HG03378 (cell line): ENCODE results near the gene MCCD1.
"Not testable (repeated sequence)": the region's sequence is repeated elsewhere in the genome, so short reads cannot be mapped to it uniquely, and the experiment has no call there.

Source experiments
- ATAC-seq: cut with Tn5 transposase; IDR thresholded peaks from one replicate; pipeline ENCODE4 v1.9.1; 2021; ENCODE audit warnings: mild to moderate bottlenecking, moderate library complexity; ENCODE audit not compliant: unreplicated experiment

The MCCD1 gene

DNA sequence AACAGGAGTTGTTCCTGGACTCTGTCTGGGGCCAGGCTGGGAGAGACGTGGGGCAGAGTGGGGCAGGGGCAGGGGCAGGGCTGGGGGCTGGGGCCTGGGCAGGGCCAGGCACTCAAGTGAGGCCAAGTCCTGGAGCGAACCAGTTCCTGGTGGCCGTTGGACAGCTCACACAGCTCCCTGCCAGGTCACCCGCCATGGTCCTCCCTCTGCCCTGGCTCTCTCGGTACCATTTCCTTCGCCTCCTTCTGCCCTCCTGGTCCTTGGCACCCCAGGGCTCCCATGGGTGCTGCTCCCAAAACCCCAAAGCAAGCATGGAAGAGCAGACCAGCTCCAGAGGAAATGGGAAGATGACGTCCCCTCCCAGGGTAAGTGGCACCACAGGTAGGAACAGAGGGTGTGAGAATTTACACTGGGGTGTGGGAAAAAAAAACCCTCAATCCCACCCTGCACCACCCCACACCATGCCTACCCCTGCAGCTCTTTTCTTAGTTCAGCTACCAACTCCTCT, at the start of gene MCCD1:
Gene MCCD1, plus strand, starts transcription at position 142 of the 508 bp plus-strand sequence. Its CDS starts 53 bp downstream, at position 195.
- no peak for ATAC-seq

DNA sequence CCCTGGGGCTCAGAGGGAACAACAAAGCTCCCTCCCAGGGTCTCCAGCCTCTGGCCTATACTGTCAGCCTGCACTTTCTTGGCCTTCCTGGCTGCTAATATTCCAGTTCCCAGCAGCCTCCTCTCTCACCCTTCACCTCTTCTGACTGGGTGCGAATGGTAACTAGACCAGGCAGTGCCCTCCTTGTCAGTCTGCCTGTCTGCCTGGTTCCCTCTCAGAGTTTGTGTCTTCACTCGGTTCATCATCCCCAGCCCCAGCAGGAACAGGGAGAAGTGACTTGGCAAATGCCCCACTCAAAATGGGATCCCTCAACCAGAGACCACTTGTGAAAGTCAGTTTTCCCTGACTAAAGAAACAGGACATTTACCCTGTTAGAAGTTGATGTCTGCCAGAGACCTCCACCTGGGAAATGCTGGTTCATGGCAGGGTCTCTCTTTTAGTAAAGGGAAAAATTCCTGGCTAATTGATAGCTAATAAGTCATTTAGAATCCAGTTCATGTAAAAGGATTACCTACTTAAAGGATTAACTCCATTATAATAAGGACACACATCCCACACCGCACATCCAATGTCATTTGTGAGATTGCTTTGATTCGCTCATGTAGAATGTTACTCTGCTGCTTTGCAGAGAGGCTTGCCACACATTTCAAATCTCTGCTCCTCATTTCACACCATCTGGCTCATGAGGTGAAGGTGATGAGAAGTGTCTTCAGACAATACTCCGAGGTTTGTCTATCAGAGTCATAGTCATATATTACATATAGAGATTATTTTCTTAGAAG, 49.4 kb upstream of the MCCD1 start:
- no peak for ATAC-seq

GRCh38 chr6:31479933-31480535, 48.7 kb upstream of the MCCD1 start:
- no peak for ATAC-seq

GRCh38 chr6:31480574-31480973, 48.2 kb upstream of the MCCD1 start:
- ATAC-seq: no peak

DNA sequence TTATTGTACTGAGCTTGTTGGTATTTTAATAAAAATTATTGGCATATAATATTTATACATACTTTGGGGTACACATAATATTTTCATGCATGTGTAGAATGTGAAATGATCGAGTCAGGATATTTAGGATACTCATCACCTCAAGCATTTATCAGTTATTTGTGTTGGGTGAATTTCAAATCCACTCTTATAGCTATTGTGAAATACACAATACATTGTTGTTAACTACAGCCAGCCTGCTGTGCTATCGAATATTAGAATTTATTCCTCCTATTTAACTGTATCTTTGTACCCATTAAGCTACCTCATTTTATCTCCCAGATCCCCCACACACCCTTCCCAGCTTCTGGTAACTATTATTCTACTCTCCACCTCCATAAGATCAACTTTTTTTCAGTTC, 45.4 kb upstream of the MCCD1 start:
- ATAC-seq: no peak

- ATAC-seq: no peak
Measured at GRCh38 chr6:31485055-31485454, 43.7 kb upstream of the MCCD1 start.

DNA sequence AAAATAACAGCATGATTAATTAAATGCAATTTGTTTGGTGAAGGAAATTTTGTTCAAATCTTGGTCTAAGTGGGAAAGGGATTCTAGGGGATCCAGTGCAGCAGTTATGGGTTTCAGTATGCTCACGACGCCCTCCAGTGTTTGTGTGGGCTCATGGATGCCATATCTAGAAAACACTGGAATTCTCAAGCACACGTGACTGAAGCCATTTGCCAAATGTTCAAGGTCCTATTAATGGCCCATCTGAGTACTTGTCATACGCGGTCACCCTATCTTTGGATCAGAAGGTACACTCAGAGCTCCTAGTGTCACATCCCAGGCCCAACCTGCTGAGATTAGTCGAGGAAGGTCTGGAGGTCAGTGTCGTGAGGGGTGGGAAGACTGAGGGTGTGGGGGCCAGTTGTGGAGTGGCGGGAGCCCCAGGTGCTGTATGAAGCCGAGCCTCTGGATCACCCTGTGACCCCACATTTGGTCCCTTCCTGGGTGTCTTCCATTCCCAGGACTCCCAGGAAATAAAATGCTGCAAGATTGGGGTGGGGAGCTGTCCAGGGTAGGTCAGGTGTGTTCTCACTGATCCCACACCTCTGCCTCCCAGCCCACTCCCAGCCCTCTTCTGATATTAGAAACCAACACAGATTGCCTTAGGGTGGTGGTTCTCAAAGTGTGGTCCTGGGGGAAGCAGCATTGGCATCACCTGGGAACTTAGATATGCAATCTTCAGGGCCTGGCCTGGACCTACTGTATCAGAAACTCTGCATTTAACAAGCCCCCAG, 42.5 kb upstream of the MCCD1 start:
- not testable (repeated sequence) for ATAC-seq

- not testable (repeated sequence) for ATAC-seq
Measured at GRCh38 chr6:31487674-31488073, 41.1 kb upstream of the MCCD1 start.

DNA sequence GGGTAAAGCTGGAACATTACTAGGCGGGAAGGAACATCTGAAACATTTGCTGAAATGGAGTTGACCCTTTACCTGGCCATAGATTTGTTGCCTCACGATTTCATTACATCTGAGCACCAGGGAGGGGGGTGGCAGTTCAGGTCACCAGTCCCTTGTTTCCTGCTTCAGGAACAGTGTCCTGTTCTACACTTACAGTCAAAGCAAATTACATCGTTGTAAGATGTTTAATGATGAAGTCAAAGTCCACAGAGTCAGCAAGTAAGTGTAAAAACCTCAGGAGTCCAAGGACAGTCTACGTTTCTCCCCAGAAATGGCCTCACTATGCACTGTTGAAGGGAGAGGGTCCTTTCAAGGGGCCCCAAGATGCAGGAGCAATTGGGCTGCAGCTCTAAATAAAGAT, 39.7 kb upstream of the MCCD1 start:
- ATAC-seq: no peak

GRCh38 chr6:31490115-31490873, 38.5 kb upstream of the MCCD1 start:
- ATAC-seq: no peak

GRCh38 chr6:31493550-31493874, 35.2 kb upstream of the MCCD1 start:
- not testable (repeated sequence) for ATAC-seq

- no peak for ATAC-seq
Measured at GRCh38 chr6:31493875-31494694, 34.7 kb upstream of the MCCD1 start.

DNA sequence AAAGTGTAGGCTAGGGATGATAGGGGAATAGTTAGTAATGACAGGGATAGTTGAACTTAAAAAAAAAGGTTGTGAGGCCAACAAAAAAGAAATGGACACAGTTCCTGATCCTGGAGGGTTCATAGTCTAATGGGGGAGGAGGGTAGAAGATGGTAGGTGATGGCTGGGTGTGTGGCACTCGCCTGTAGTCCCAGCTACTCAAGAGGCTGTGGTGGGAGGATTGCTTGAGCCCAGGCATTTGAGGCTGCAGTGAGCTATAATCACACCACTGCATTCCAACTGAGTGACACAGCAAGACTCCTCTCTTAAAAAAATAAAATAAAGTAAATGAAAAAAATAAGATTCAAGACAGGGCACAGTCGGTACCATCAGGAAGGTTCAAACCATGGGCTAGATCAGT, 33.2 kb upstream of the MCCD1 start:
- ATAC-seq: no peak

- ATAC-seq: not testable (repeated sequence)
Measured at GRCh38 chr6:31496826-31497225, 31.9 kb upstream of the MCCD1 start.

DNA sequence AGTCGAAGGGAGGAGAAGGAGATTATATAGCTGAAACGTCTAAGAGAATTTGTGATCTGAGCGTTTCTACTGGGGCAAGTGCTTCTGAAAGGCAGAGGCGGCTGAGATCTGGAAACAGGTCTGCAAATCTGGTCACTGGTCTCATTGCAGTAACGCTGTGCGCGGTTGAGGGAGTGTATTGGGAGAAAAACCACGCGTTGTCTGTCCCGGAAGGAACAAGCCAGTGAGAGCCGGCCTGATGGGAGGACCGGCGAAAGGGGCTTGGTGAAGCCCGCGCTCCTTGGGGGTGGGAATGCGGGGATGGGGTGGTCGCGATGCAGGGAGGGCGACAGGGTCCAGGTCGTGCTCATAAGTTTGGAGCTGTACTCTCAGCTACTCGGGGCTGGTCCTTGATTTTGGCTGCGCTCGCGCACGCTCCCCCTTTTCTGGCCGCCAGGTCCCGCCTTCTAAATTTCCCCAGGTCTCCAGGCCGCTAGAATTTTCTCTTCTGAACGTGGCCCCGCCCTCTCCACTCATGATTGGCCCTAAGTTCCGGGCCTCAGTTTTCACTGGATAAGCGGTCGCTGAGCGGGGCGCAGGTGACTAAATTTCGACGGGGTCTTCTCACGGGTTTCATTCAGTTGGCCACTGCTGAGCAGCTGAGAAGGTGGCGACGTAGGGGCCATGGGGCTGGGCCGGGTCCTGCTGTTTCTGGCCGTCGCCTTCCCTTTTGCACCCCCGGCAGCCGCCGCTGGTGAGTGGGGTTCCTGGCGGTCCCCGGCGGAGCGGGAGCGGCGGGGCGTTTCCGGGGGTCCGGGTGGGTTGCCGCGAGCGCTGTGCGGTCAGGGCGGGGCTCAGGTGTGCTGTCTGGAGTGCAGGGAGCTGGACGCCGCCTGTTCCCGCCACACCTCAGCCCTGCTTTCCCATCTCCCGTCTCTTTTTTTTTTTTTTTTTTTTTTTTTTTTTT, 31.0 kb upstream of the MCCD1 start, which contains the start of gene MICB:
Gene MICB, plus strand, starts transcription at position 615 of the 946 bp plus-strand sequence. Its CDS starts 49 bp downstream, at position 664.
- ATAC-seq: peak; percentile 40

GRCh38 chr6:31498748-31499147, 30.0 kb upstream of the MCCD1 start:
- ATAC-seq: no peak

DNA sequence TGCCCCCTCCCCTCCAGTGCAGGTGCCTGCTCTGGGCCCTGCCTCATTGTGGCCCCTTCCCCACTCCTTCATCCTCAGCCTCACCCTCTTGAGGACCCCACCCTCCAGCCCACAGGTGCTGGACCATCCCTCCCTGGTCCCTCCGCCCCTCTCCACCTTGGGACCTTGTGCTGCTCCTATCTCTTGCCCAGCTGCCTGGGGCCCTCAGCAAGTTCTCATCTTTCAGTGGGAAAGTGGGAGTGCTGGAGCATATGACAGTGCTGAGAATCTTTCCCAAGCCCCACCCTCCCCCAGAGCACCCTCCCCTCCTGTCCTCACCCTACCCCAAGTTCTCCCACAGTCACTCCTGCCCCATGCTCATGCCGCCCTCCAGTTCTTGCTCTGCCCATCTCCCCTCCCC, 29.1 kb upstream of the MCCD1 start:
- ATAC-seq: not testable (repeated sequence)

DNA sequence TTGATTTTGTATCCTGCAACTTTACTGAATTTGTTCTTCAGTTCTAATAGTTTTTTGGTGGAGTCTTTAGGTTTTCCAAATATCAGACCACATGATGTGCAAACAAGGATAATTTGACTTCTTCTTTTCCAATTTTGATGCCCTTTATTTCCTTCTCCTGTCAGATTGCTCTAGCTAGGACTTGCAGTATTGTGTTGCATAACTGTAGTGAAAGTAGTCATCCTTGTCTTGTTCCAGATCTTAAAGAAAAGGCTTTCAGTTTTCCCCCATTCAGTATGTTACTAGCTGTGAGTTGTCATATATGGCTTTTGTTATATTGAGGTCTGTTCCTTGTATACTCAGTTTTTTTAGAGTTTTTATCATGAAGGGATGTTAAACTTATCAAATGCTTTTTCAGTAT, 26.2 kb upstream of the MCCD1 start:
- ATAC-seq: no peak

DNA sequence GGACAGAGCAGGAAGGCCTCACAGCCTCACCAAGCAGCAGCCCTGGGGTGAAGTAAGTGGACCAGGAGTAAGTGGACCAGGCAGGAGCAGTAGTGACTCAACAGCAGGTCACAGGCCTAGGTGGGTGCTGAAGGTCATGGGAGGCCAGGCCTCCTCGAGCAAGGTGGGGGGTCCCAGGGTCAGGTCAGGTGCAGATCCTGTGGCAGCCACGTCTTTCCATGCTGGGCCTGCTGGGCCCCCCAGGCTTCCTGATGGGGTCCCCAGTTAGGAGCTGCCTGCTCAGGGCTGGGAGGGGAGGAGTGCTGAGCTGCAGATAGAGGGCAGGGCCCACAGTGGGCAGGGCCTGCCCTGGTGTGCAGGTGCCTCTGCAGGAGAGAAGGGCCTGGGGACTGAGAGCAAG, 19.7 kb upstream of the MCCD1 start:
- not testable (repeated sequence) for ATAC-seq
